ENCODE measurements around the gene LONP2. TPM values are rescaled to one million over a fixed set of nuclear protein-coding genes. Genes with fewer than 3 reads are reported as not detected.

LONP2 gene
- total and polyA plus RNA-seq, 2 of the 13 experiments (the other 11 are each of a cell fraction or from before 2014, with no cell fraction given): 39.2 to 63.3 TPM

- TF ChIP-seq, protein P1, sequence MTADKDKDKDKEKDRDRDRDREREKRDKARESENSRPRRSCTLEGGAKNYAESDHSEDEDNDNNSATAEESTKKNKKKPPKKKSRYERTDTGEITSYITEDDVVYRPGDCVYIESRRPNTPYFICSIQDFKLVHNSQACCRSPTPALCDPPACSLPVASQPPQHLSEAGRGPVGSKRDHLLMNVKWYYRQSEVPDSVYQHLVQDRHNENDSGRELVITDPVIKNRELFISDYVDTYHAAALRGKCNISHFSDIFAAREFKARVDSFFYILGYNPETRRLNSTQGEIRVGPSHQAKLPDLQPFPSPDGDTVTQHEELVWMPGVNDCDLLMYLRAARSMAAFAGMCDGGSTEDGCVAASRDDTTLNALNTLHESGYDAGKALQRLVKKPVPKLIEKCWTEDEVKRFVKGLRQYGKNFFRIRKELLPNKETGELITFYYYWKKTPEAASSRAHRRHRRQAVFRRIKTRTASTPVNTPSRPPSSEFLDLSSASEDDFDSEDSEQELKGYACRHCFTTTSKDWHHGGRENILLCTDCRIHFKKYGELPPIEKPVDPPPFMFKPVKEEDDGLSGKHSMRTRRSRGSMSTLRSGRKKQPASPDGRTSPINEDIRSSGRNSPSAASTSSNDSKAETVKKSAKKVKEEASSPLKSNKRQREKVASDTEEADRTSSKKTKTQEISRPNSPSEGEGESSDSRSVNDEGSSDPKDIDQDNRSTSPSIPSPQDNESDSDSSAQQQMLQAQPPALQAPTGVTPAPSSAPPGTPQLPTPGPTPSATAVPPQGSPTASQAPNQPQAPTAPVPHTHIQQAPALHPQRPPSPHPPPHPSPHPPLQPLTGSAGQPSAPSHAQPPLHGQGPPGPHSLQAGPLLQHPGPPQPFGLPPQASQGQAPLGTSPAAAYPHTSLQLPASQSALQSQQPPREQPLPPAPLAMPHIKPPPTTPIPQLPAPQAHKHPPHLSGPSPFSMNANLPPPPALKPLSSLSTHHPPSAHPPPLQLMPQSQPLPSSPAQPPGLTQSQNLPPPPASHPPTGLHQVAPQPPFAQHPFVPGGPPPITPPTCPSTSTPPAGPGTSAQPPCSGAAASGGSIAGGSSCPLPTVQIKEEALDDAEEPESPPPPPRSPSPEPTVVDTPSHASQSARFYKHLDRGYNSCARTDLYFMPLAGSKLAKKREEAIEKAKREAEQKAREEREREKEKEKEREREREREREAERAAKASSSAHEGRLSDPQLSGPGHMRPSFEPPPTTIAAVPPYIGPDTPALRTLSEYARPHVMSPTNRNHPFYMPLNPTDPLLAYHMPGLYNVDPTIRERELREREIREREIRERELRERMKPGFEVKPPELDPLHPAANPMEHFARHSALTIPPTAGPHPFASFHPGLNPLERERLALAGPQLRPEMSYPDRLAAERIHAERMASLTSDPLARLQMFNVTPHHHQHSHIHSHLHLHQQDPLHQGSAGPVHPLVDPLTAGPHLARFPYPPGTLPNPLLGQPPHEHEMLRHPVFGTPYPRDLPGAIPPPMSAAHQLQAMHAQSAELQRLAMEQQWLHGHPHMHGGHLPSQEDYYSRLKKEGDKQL (CRISPR knock-in tag; IDR thresholded peaks at IDR 0.05; ENCODE audit: low read depth): no peak
- TF ChIP-seq MTF1 (CRISPR knock-in tag; IDR thresholded peaks at IDR 0.05) (0 out of 2 replicates have a peak, but pooled peaks have one; percentile 11), ZNF263 (CRISPR knock-in tag; IDR thresholded peaks at IDR 0.05) (0 out of 2 replicates have a peak, but pooled peaks have one; percentile 46), RFX1 (IDR thresholded peaks at IDR 0.05) (no peak), KLF9 (CRISPR knock-in tag; IDR thresholded peaks at IDR 0.05; ENCODE audit: low read depth) (no peak), AGO1 (IDR thresholded peaks at IDR 0.05; ENCODE audit: low read depth, low read length, poor library complexity, severe bottlenecking) (no peak), FOXP1 (IDR thresholded peaks at IDR 0.05) (no peak), FOXP1 (CRISPR knock-in tag; IDR thresholded peaks at IDR 0.05) (no peak), FOSL1 (CRISPR knock-in tag; IDR thresholded peaks at IDR 0.05; ENCODE audit: borderline replicate concordance) (no peak), ZNF747 (CRISPR knock-in tag; IDR thresholded peaks at IDR 0.05; ENCODE audit: borderline replicate concordance) (peak; percentile 85; the same call in 1 of the 2 replicates), POGZ (CRISPR knock-in tag; IDR thresholded peaks at IDR 0.05) (peak; percentile 83), SMAD3 (CRISPR knock-in tag; IDR thresholded peaks at IDR 0.05) (no peak), HMG20B (CRISPR knock-in tag; conservative IDR thresholded peaks at IDR 0.05) (no peak), ZKSCAN5 (CRISPR knock-in tag; IDR thresholded peaks at IDR 0.05) (no peak), ZNF775 (CRISPR knock-in tag; IDR thresholded peaks at IDR 0.05; ENCODE audit: borderline replicate concordance) (peak; percentile 32; the same call in 1 of the 2 replicates), ZFP90 (CRISPR knock-in tag; IDR thresholded peaks at IDR 0.05; ENCODE audit: borderline replicate concordance) (peak; percentile 92; the same call in 1 of the 2 replicates), SP140L (CRISPR knock-in tag; IDR thresholded peaks at IDR 0.05; ENCODE audit: borderline replicate concordance) (no peak), ZIK1 (CRISPR knock-in tag; IDR thresholded peaks at IDR 0.05; ENCODE audit: borderline replicate concordance, low read depth) (0 out of 2 replicates have a peak, but pooled peaks have one; percentile 79), ETV6 (CRISPR knock-in tag; conservative IDR thresholded peaks at IDR 0.05) (peak; percentile 16; the same call in 1 of the 2 replicates), TRIM24 (CRISPR knock-in tag; IDR thresholded peaks at IDR 0.05) (no peak), ELF1 (CRISPR knock-in tag; IDR thresholded peaks at IDR 0.05) (peak; percentile 62; the same call in 1 of the 2 replicates), BATF2 (CRISPR knock-in tag; IDR thresholded peaks at IDR 0.05) (no peak), ZSCAN12 (CRISPR knock-in tag; IDR thresholded peaks at IDR 0.05) (no peak)
- TF ChIP-seq, protein P2, sequence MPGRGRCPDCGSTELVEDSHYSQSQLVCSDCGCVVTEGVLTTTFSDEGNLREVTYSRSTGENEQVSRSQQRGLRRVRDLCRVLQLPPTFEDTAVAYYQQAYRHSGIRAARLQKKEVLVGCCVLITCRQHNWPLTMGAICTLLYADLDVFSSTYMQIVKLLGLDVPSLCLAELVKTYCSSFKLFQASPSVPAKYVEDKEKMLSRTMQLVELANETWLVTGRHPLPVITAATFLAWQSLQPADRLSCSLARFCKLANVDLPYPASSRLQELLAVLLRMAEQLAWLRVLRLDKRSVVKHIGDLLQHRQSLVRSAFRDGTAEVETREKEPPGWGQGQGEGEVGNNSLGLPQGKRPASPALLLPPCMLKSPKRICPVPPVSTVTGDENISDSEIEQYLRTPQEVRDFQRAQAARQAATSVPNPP (CRISPR knock-in tag; IDR thresholded peaks at IDR 0.05): no peak
- TF ChIP-seq, protein P3, sequence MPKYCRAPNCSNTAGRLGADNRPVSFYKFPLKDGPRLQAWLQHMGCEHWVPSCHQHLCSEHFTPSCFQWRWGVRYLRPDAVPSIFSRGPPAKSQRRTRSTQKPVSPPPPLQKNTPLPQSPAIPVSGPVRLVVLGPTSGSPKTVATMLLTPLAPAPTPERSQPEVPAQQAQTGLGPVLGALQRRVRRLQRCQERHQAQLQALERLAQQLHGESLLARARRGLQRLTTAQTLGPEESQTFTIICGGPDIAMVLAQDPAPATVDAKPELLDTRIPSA (CRISPR knock-in tag; IDR thresholded peaks at IDR 0.05; ENCODE audit: borderline replicate concordance): no peak
Observed at GRCh38 chr16:48365601-48366164, 121.6 kb downstream of the LONP2 start (continued).
